Esophagus muscularis mucosa (tissue), 4 donors: ENCODE measurements around the gene NID2. TPM values are rescaled to one million over a fixed set of nuclear protein-coding genes. Genes with fewer than 3 reads are reported as not detected.

Source experiments
- DNase-seq: peaks from one replicate; pipeline ENCODE4 v3.0.0-alpha.2; 2017; ENCODE audit errors: extremely low spot score
- H3K27ac ChIP-seq, 4 donors: fragments of 200-600 bp; sonication (generic); replicated peaks in 1 of 4; 1 replicate in 3 of 4; 2 replicates in 1 of 4; pipeline ENCODE4 v1.5.1; 2016 to 2019; ENCODE audit warnings: mild to moderate bottlenecking in 1 of 4
- H3K27me3 ChIP-seq, 4 donors: fragments of 200-600 bp; sonication (generic); one replicate each; pipeline versions ENCODE4 v1.5.1 to v1.6.0; 2016 to 2019
- H3K36me3 ChIP-seq, 4 donors: fragments of 200-600 bp; sonication (generic); one replicate each; pipeline ENCODE4 v1.5.1; 2016 to 2019
- H3K4me1 ChIP-seq, 4 donors: fragments of 200-600 bp; sonication (generic); one replicate each; pipeline ENCODE4 v1.5.1; 2016 to 2019
- H3K4me3 ChIP-seq, 4 donors: fragments of 200-600 bp; sonication (generic); 1 replicate in 2 of 4; 2 replicates in 2 of 4; pipeline ENCODE4 v1.5.1; 2016 to 2019; ENCODE audit warnings: mild to moderate bottlenecking in 4 of 4, moderate library complexity in 1 of 4
- H3K9me3 ChIP-seq, 4 donors: fragments of 200-600 bp; sonication (generic); 1 replicate in 3 of 4; 2 replicates in 1 of 4; pipeline ENCODE4 v1.5.1; 2016 to 2019
- CTCF ChIP-seq, 3 experiments: fragments of 200-600 bp in 2 of 3; fragments of 450-650 bp in 1 of 3; sonication (generic) in 2 of 3; IDR thresholded peaks; one replicate each; pipeline ENCODE4 v1.5.1; 2017 to 2019; ENCODE audit warnings: antibody characterized with exemption in 3 of 3, mild to moderate bottlenecking in 2 of 3, moderate library complexity in 1 of 3
- EP300 ChIP-seq: sonication (generic); formaldehyde crosslinking; IDR thresholded peaks from one replicate; pipeline ENCODE4 v1.6.1; 2017; ENCODE audit warnings: antibody characterized with exemption
- POLR2A ChIP-seq: fragments of 450-650 bp; IDR thresholded peaks from one replicate; pipeline ENCODE4 v1.6.1; 2017; ENCODE audit warnings: antibody characterized with exemption, moderate library complexity, mild to moderate bottlenecking, low read depth
- POLR2AphosphoS5 ChIP-seq, 2 donors: sonication (generic); formaldehyde crosslinking; IDR thresholded peaks; one replicate each; pipeline ENCODE4 v1.6.1; 2017; ENCODE audit warnings: antibody characterized with exemption in 2 of 2
- WGBS: methylation state at CpG from one replicate; pipeline ENCODE4 v1.1.5; 2018; 5-methylcytosine and 5-hydroxymethylcytosine counted together
- intact Hi-C: fragments of 100-400 bp; cut with DNase I; formaldehyde crosslinking; loops from one replicate; pipeline ENCODE4 v1.15.1; 2023
- total RNA-seq, 4 donors: library from RNA; depleted of rRNA; stranded (reverse); fragments of >200 nt; gene quantifications; one replicate each; pipeline versions ENCODE4 v1.1.0 to v1.2.1, GENCODE V29; 2016

NID2 gene
- total RNA-seq, 4 donors from 2014 or later: 40.4 to 77.2 (median 57.5) TPM

- Histone ChIP-seq H3K4me1 (peaks cover 29 to 62% (median 37%) of the 10 kb centered on the region in 4 donors), H3K9me3 (no peaks in the 10 kb centered on the region), H3K36me3 (peaks cover 43 to 86% (median 71%) of the 10 kb centered on the region in 4 donors), H3K4me3 (no peak overlapping the region), H3K27ac (peak overlapping the region in 2 of 4 donors; percentile 20 to 80), H3K27me3 (no peaks in the 10 kb centered on the region)
- intact Hi-C loops: no loop called here
- no peak for TF ChIP-seq CTCF (IDR thresholded peaks at IDR 0.05)
- TF ChIP-seq EP300: no peak
- TF ChIP-seq POLR2A: no peak
- TF ChIP-seq POLR2AphosphoS5 (IDR thresholded peaks at IDR 0.05): no peak
- DNase-seq: no peak
- 89% methylated on average over 2 of the region's 2 CpGs for WGBS
Measured at GRCh38 chr14:52005625-52006024, 63.2 kb downstream of the NID2 start.

- H3K4me1 ChIP-seq: peaks cover 33 to 56% (median 42%) of the 10 kb centered on the region in 4 donors
- peaks cover 30 to 71% (median 57%) of the 10 kb centered on the region in 4 donors for H3K36me3 ChIP-seq
- H3K9me3 ChIP-seq: no peaks in the 10 kb centered on the region
- no peaks in the 10 kb centered on the region for H3K27me3 ChIP-seq
- intact Hi-C loops: no loop called here
- TF ChIP-seq CTCF (IDR thresholded peaks at IDR 0.05) (no peak), POLR2A (no peak), EP300 (peak; percentile 50), POLR2AphosphoS5 (IDR thresholded peaks at IDR 0.05) (peak in 1 of 2 donors; percentile 68)
- 32% methylated on average over 3 of the region's 3 CpGs for WGBS
- H3K4me3 ChIP-seq: no peak overlapping the region
- H3K27ac ChIP-seq: peak overlapping the region; percentile 75 to 82 (median 80)
- no peak for DNase-seq
Measured at GRCh38 chr14:52003324-52003723, 65.5 kb downstream of the NID2 start.

- no peak overlapping the region for H3K4me3 ChIP-seq
- DNase-seq: no peak
- TF ChIP-seq POLR2A (no peak), CTCF (IDR thresholded peaks at IDR 0.05) (no peak), EP300 (no peak), POLR2AphosphoS5 (IDR thresholded peaks at IDR 0.05) (no peak)
- H3K27ac ChIP-seq: peak overlapping the region; percentile 75 to 82 (median 80)
- intact Hi-C loops: no loop called here
- peaks cover 33 to 50% (median 42%) of the 10 kb centered on the region in 4 donors for H3K4me1 ChIP-seq
- no peaks in the 10 kb centered on the region for H3K27me3 ChIP-seq
- WGBS: 97% methylated on average over 4 of the region's 4 CpGs
- H3K9me3 ChIP-seq: no peaks in the 10 kb centered on the region
- peaks cover 25 to 64% (median 49%) of the 10 kb centered on the region in 4 donors for H3K36me3 ChIP-seq
Measured at GRCh38 chr14:52002542-52002941, 66.3 kb downstream of the NID2 start.

GRCh38 chr14:52000696-52001095 is 68.2 kb downstream of the NID2 start:
- H3K27ac ChIP-seq: peak overlapping the region in 3 of 4 donors; percentile 2 to 50 (median 27)
- intact Hi-C loops: no loop called here

More at GRCh38 chr14:52000696-52001095, 68.2 kb downstream of the NID2 start:
- Histone ChIP-seq H3K4me3 (no peak overlapping the region), H3K9me3 (no peaks in the 10 kb centered on the region), H3K36me3 (peaks cover 14 to 45% (median 34%) of the 10 kb centered on the region in 4 donors), H3K4me1 (peaks cover 31 to 59% (median 48%) of the 10 kb centered on the region in 4 donors), H3K27me3 (no peaks in the 10 kb centered on the region)
- no peak for DNase-seq
- WGBS: 69% methylated on average over 3 of the region's 3 CpGs
- TF ChIP-seq POLR2AphosphoS5 (IDR thresholded peaks at IDR 0.05) (no peak), CTCF (IDR thresholded peaks at IDR 0.05) (no peak), POLR2A (no peak), EP300 (no peak)
